Heart left ventricle (tissue), 16 donors: Measurements from ENCODE around the gene RUNX2. TPM values are rescaled to one million over a fixed set of nuclear protein-coding genes. Genes with fewer than 3 reads are reported as not detected.
A peak's percentile ranks its signal among the peaks of the same experiment; 100 is the strongest.
"Not testable (repeated sequence)": the region's sequence is repeated elsewhere in the genome, so short reads cannot be mapped to it uniquely, and the experiment has no call there.

Experiments used
- ATAC-seq, 4 donors: fragments of 200-7000 bp; cut with Tn5 transposase; one replicate each; pipeline ENCODE4 v1.9.1; 2020 to 2022; ENCODE audit warnings: moderate library complexity in 4 of 4, mild to moderate bottlenecking in 3 of 4, moderate number of reproducible peaks in 1 of 4
- DNase-seq, 5 donors: peaks; one replicate each; pipeline ENCODE4 v3.0.0-alpha.2; 2020
- H3K27ac ChIP-seq, 12 donors: fragments of 200-600 bp; sonication (generic) in 4 of 12; one replicate each; pipeline versions ENCODE4 v1.5.0 to v1.8.0; 2016 to 2022; ENCODE audit warnings: mild to moderate bottlenecking in 2 of 12
- H3K27me3 ChIP-seq, 9 donors: fragments of 200-600 bp; sonication (generic) in 2 of 9; one replicate each; pipeline versions ENCODE4 v1.5.1 to v1.8.0; 2016 to 2022; ENCODE audit warnings: mild to moderate bottlenecking in 3 of 9
- H3K36me3 ChIP-seq, 9 donors: fragments of 200-600 bp; sonication (generic) in 2 of 9; one replicate each; pipeline versions ENCODE4 v1.5.0 to v1.8.0; 2018 to 2022; ENCODE audit warnings: mild to moderate bottlenecking in 2 of 9
- H3K4me1 ChIP-seq, 12 donors: fragments of 200-600 bp; sonication (generic) in 4 of 12; one replicate each; pipeline versions ENCODE4 v1.5.0 to v1.8.0; 2016 to 2022; ENCODE audit warnings: mild to moderate bottlenecking in 3 of 12
- H3K4me3 ChIP-seq, 12 donors: fragments of 200-600 bp; sonication (generic) in 4 of 12; one replicate each; pipeline versions ENCODE4 v1.5.0 to v1.8.0; 2017 to 2022; ENCODE audit warnings: mild to moderate bottlenecking in 9 of 12, moderate library complexity in 4 of 12
- H3K9me3 ChIP-seq, 12 donors: fragments of 200-600 bp; sonication (generic) in 4 of 12; one replicate each; pipeline versions ENCODE4 v1.5.0 to v1.8.0; 2016 to 2022; ENCODE audit warnings: mild to moderate bottlenecking in 1 of 12
- CTCF ChIP-seq, 12 donors: fragments of 200-600 bp; sonication (generic) in 4 of 12; IDR thresholded peaks; one replicate each; pipeline versions ENCODE4 v1.5.0 to v1.8.0; 2018 to 2022; ENCODE audit warnings: antibody characterized with exemption in 12 of 12, mild to moderate bottlenecking in 5 of 12
- POLR2A ChIP-seq, 2 donors: fragments of 450-650 bp; IDR thresholded peaks; one replicate each; pipeline ENCODE4 v1.6.1; 2017; ENCODE audit warnings: antibody characterized with exemption in 2 of 2, mild to moderate bottlenecking in 2 of 2, moderate library complexity in 2 of 2
- WGBS, 4 donors: extraction: QIAGEN DNeasy Blood & Tissue Kit in 2 of 4; methylation state at CpG; one replicate each; pipeline versions ENCODE4 v1.1.5 to v1.1.7; 2013 to 2018; 5-methylcytosine and 5-hydroxymethylcytosine counted together
- intact Hi-C, 10 donors: fragments of 100-400 bp; cut with DNase I; formaldehyde crosslinking; loops; one replicate each; pipeline versions ENCODE4 v1.11.1 to v1.14.2; 2022
- polyA plus RNA-seq, 2 donors: library from polyadenylated mRNA; stranded (reverse); fragments of 200-250 nt; gene quantifications; one replicate each; pipeline ENCODE4 v1.2.3, GENCODE V29; 2013
- total RNA-seq, 9 donors: library from RNA; depleted of rRNA in 2 of 9; stranded (reverse); fragments of >200 nt in 2 of 9; fragmentation: NEBNext Ultra II Directional in 3 of 9; extraction: Animal tissue kit (Norgen Biotek cat#: 25700) in 3 of 9; gene quantifications; one replicate each; pipeline versions ENCODE4 v1.1.0 to v1.2.4, GENCODE V29; 2016 to 2023
- donor health status: ischemic (EF 13 %, LVEDD 7.1; RV severe dilation, severe dysfunction).
- donor health status: healthy with polysubstance abuse.
- donor health status: DM: no; HTN: yes; CAD: no.
- donor health status: DM: no; HTN: no; CAD: no.
- donor health status: ischemic (EF 25% LVEDD 6.9; RV normal size, moderate dysfunction).
- donor health status: ischemic (EF 25% LVEDD 5.7; RV mildly dilated, moderate dysfunction).
- donor health status: healthy.
- donor health status: DM: yes; HTN: yes; CAD: no.
- donor health status: ischemic (EF 35%, LVEDD 5.7; RV mildly dilated, moderate dysfunction).
- donor health status: nonischemic (EF 11% LVEDD 7.7; RV severe dilation, severe dysfunction).
- donor health status: DM: yes; HTN: yes; CAD: no.
- donor health status: PGD.
- donor health status: ischemic (EF 29% LVEDD 5.4; RV normal size, mild dysfunction).
- donor health status: nonischemic (EF 23%, LVEDD 6.1; RV moderate dilation, normal function).

RUNX2 gene
- total and polyA plus RNA-seq, 11 donors: 0.37 to 3.1 (median 2.0) TPM

GRCh38 chr6:45555981-45556771 lies 228.0 kb downstream of the RUNX2 start:
- Histone ChIP-seq H3K36me3 (no peaks in the 10 kb centered on the region), H3K9me3 (no peaks in the 10 kb centered on the region), H3K4me3 (peak overlapping the region in 10 of 12 donors; percentile 1 to 51 (median 25)), H3K4me1 (peaks cover 0 to 23% (median 6%) of the 10 kb centered on the region in 12 donors), H3K27me3 (no peaks in the 10 kb centered on the region), H3K27ac (peak overlapping the region in 8 of 12 donors; percentile 2 to 74 (median 45))
- TF ChIP-seq POLR2A (IDR thresholded peaks at IDR 0.05) (no peak), CTCF (IDR thresholded peaks at IDR 0.05) (no peak)
- peak; percentile 69 to 83 (median 74) for ATAC-seq
- DNase-seq: no peak
- intact Hi-C loops: no loop called here
- 36 to 56% (median 39%) methylated on average over 14 of the region's 14 CpGs for WGBS, 4 donors

- Histone ChIP-seq H3K27ac (peak overlapping the region in 3 of 12 donors; percentile 41 to 74 (median 49)), H3K9me3 (no peaks in the 10 kb centered on the region), H3K36me3 (no peaks in the 10 kb centered on the region), H3K4me3 (peak overlapping the region in 1 of 12 donors; percentile 51), H3K4me1 (peaks cover 0 to 23% (median 6%) of the 10 kb centered on the region in 12 donors), H3K27me3 (no peaks in the 10 kb centered on the region)
- ATAC-seq (peak in 1 of 4 donors; percentile 48), DNase-seq (no peak)
- intact Hi-C loops: no loop called here
- WGBS, 4 donors: 82 to 97% (median 93%) methylated on average over 5 of the region's 5 CpGs
- TF ChIP-seq CTCF (IDR thresholded peaks at IDR 0.05) (no peak), POLR2A (IDR thresholded peaks at IDR 0.05) (no peak)
Observed at GRCh38 chr6:45556828-45557227, 228.7 kb downstream of the RUNX2 start.

GRCh38 chr6:45557454-45557853 lies 229.3 kb downstream of the RUNX2 start:
- Histone ChIP-seq H3K9me3 (no peaks in the 10 kb centered on the region), H3K27ac (peak overlapping the region in 1 of 12 donors; percentile 74), H3K36me3 (no peaks in the 10 kb centered on the region), H3K4me1 (peaks cover 0 to 23% (median 6%) of the 10 kb centered on the region in 12 donors), H3K4me3 (no peak overlapping the region), H3K27me3 (no peaks in the 10 kb centered on the region)
- ATAC-seq (no peak), DNase-seq (no peak)
- intact Hi-C loops: no loop called here
- 87 to 93% (median 90%) methylated on average over 2 of the region's 2 CpGs for WGBS, 4 donors
- TF ChIP-seq POLR2A (IDR thresholded peaks at IDR 0.05) (no peak), CTCF (IDR thresholded peaks at IDR 0.05) (no peak)

DNA sequence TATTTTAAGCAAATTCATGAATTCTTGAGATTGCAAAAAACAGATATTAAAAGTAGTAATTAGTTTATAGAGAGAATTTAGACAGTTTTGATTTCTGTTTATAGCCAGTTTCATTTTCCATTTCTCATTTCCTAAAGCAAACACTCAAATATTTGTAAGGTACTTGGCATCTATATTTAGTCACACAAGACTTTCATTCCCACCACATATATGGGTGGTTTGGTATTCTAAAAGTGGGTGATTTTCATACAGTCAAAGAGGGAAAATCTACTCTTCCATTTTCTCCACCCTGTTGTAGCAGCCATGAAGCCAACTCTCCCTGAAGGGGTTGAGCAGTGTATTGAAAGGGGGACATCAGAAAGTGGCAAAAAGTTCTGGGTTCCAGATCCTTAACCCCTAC lies 230.7 kb downstream of the RUNX2 start:
- TF ChIP-seq CTCF (IDR thresholded peaks at IDR 0.05) (no peak), POLR2A (IDR thresholded peaks at IDR 0.05) (no peak)
- ATAC-seq (no peak), DNase-seq (no peak)
- intact Hi-C loops: no loop called here
- H3K4me1 ChIP-seq: peaks cover 0 to 26% (median 9%) of the 10 kb centered on the region in 12 donors
- H3K36me3 ChIP-seq: no peaks in the 10 kb centered on the region
- H3K9me3 ChIP-seq: no peaks in the 10 kb centered on the region
- H3K4me3 ChIP-seq: no peak overlapping the region
- no peak overlapping the region for H3K27ac ChIP-seq
- H3K27me3 ChIP-seq: no peaks in the 10 kb centered on the region

- ATAC-seq, DNase-seq, intact Hi-C loops, H3K27ac ChIP-seq, H3K27me3 ChIP-seq, H3K9me3 ChIP-seq, H3K36me3 ChIP-seq, H3K4me3 ChIP-seq: not testable (repeated sequence)
- peaks cover 0 to 26% (median 9%) of the 10 kb centered on the region in 12 donors for H3K4me1 ChIP-seq
- 83 to 90% (median 87%) methylated on average over 3 of the region's 3 CpGs for WGBS, 4 donors
Observed at GRCh38 chr6:45560321-45560820, 232.2 kb downstream of the RUNX2 start.
